ENCODE results near the gene DPP4. TPM values are rescaled to one million over a fixed set of nuclear protein-coding genes. Genes with fewer than 3 reads are reported as not detected.

The DPP4 gene
- not detected in 2 replicates for total RNA-seq (2014; rRNA removed; shearing (Covaris generic))
- not detected in 2 replicates for total RNA-seq (2022)
- Bru-seq, nascent RNA: not detected
- BruChase-seq, experiment 1, labeled RNA remaining after a 6-hour chase: not detected
- not detected for BruChase-seq, experiment 2, labeled RNA remaining after a 2-hour chase
- long read RNA-seq: 0 reads

- Histone ChIP-seq H3K4me3 (ENCODE audit: low read depth, low read length, poor library complexity, severe bottlenecking) (no peak within 1 kb of the TSS), H3K36me3 (ENCODE audit: insufficient read depth, low read length) (no peaks in the 10 kb centered on the region), H3K4me2 (ENCODE audit: low read length) (no peak within 1 kb of the TSS), H2AFZ (ENCODE audit: low read length) (no peak within 1 kb of the TSS), H3K27ac (ENCODE audit: low read depth, low read length, poor library complexity, severe bottlenecking) (no peak within 1 kb of the TSS), H3K9me2 (ENCODE audit: insufficient read depth, low read length) (no peaks in the 10 kb centered on the region), H3K9me3 (ENCODE audit: low read length) (no peaks in the 10 kb centered on the region), H3K4me1 (ENCODE audit: insufficient read depth, low read length, poor library complexity, severe bottlenecking) (no peaks in the 10 kb centered on the region), H3K79me2 (ENCODE audit: insufficient read depth, low read depth, low read length) (no peaks in the 10 kb centered on the region), H4K20me1 (ENCODE audit: insufficient read depth, low read length) (no peaks in the 10 kb centered on the region)
- no peak for DNase-seq (ENCODE audit: low spot score)
- no TSS peak for BruUV-seq (replicated peaks)
- TF ChIP-seq EZH2phosphoT487 (IDR thresholded peaks at IDR 0.05; ENCODE audit: borderline replicate concordance, low read depth, low read length): no peak
- TF ChIP-seq CTCF (conservative IDR thresholded peaks at IDR 0.05; ENCODE audit: low read length): no peak
- intact Hi-C loops (cut with micrococcal nuclease; ENCODE audit: unreplicated experiment): no loop called here
- CTCF ChIA-PET (ENCODE audit: unreplicated experiment): no interaction called here
- POLR2A ChIA-PET: no interaction called here
Measured at GRCh38 chr2:162073888-162074631, at the start of gene DPP4. DPP4 (minus strand) TSS chr2:162074215; CDS start chr2:162073981, 234 bp downstream.

GRCh38 chr2:162118166-162119031 lies 44.4 kb upstream of the DPP4 start:
- intact Hi-C loops (cut with micrococcal nuclease; ENCODE audit: unreplicated experiment): no loop called here
- no peak overlapping the region for H3K4me2 ChIP-seq (ENCODE audit: low read length)
- no peaks in the 10 kb centered on the region for H3K79me2 ChIP-seq (ENCODE audit: insufficient read depth, low read depth, low read length)
- ChIA-PET CTCF (ENCODE audit: unreplicated experiment) (no interaction called here), POLR2A (interaction anchor here (2.3 kb wide), 1 partner anchor 8 kb away, joined by 9 read pairs; no protein-coding TSS in a partner anchor)
- H2AFZ ChIP-seq (ENCODE audit: low read length): no peak overlapping the region
- H3K27ac ChIP-seq (ENCODE audit: low read depth, low read length, poor library complexity, severe bottlenecking): no peak overlapping the region
- no peaks in the 10 kb centered on the region for H3K36me3 ChIP-seq (ENCODE audit: insufficient read depth, low read length)
- no peak for TF ChIP-seq EZH2phosphoT487 (IDR thresholded peaks at IDR 0.05; ENCODE audit: borderline replicate concordance, low read depth, low read length)
- TF ChIP-seq CTCF (conservative IDR thresholded peaks at IDR 0.05; ENCODE audit: low read length): no peak
- H3K9me2 ChIP-seq (ENCODE audit: insufficient read depth, low read length): no peaks in the 10 kb centered on the region
- no peaks in the 10 kb centered on the region for H3K9me3 ChIP-seq (ENCODE audit: low read length)
- no peaks in the 10 kb centered on the region for H4K20me1 ChIP-seq (ENCODE audit: insufficient read depth, low read length)
- BruUV-seq (replicated peaks): no TSS peak
- DNase-seq (ENCODE audit: low spot score): no peak
- H3K4me1 ChIP-seq (ENCODE audit: insufficient read depth, low read length, poor library complexity, severe bottlenecking): no peaks in the 10 kb centered on the region
- H3K4me3 ChIP-seq (ENCODE audit: low read depth, low read length, poor library complexity, severe bottlenecking): no peak overlapping the region

Measured in OCI-LY7 (cell line).